Measurements from ENCODE around the gene SIGLEC15.
"Not testable (repeated sequence)": the region's sequence is repeated elsewhere in the genome, so short reads cannot be mapped to it uniquely, and the experiment has no call there.

The SIGLEC15 gene

GRCh38 chr18:45825258-45826044 lies at the start of gene SIGLEC15:
TSS of gene SIGLEC15 (plus strand) at chr18:45825675. CDS start at chr18:45825729, 54 bp downstream.
- no peak for DNase-seq (ENCODE audit: low read depth in 1 of 2, low spot score in 1 of 2)

- DNase-seq (ENCODE audit: low read depth in 1 of 2, low spot score in 1 of 2): no peak
Observed at GRCh38 chr18:45775743-45776142, 49.7 kb upstream of the SIGLEC15 start.

- DNase-seq (ENCODE audit: low read depth in 1 of 2, low spot score in 1 of 2): no peak
Observed at GRCh38 chr18:45777393-45777792, 48.1 kb upstream of the SIGLEC15 start.

GRCh38 chr18:45780568-45780967 lies 44.9 kb upstream of the SIGLEC15 start:
- DNase-seq (ENCODE audit: low read depth in 1 of 2, low spot score in 1 of 2): no peak

GRCh38 chr18:45782662-45783061 lies 42.8 kb upstream of the SIGLEC15 start:
- no peak for DNase-seq (ENCODE audit: low read depth in 1 of 2, low spot score in 1 of 2)

DNA sequence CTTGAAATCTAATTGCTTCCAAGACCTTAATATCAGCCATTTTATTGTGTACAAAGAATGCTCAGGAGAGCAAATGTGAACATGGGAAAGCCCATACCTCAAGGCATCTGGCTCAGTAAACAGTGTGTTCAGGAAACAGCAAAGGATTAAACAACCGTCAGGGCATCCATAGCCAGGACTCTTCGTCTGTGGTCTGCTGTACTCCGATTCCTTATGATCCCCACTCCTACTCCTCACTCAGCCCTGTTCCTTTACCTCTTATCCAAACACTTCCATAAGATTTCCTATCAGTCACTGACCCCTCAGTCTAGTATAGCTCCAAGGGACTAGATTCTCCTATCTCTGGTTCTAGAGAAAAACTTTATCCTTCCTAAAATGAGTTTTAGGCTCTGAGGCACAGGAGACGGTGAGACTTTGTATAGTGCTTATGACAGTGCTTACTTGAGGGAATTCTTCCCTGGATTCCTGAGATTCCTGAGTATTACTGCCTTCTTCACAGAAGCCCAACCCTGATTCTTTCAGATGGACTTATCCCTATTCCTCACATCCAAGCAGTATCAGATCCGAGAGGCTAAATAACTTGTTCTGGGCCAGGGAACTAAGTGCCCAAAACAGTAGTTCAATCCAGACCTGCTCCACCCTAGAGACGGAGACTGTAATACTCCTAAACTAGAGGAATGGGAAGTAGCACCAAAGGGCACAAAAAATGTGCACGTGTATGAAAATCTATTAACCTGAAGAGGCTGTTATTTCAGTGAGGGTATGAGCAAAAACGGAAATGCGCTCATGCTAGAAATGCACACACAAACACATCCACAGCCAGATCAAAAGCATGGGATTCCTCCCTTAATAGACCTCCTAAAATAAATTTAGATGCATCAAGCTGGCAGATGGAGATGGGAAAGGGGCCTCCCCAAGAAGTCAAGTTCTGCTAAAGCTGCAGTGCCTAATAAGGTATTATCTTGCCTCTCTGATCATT lies 42.1 kb upstream of the SIGLEC15 start:
- DNase-seq (ENCODE audit: low read depth in 1 of 2, low spot score in 1 of 2): no peak

DNA sequence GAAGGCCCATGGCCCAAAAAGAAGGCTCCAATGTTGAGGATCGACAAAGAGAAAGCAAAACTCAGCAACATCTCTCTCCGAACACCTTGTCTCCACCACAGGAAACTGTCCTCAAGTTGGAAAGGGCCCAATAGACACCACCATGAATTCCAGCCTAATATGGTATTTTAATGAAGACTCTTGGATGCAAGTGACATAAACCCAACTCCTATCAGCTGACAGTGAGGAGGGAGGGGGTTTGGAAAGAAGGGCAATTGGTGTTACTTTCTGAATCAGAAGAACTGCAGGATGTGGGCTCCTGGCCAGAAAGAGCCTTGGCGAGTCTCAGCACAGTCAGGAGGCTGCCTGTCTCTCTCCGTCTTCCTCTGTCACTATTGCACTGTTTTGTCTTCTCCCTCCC lies 40.3 kb upstream of the SIGLEC15 start:
- no peak for DNase-seq (ENCODE audit: low read depth in 1 of 2, low spot score in 1 of 2)

DNA sequence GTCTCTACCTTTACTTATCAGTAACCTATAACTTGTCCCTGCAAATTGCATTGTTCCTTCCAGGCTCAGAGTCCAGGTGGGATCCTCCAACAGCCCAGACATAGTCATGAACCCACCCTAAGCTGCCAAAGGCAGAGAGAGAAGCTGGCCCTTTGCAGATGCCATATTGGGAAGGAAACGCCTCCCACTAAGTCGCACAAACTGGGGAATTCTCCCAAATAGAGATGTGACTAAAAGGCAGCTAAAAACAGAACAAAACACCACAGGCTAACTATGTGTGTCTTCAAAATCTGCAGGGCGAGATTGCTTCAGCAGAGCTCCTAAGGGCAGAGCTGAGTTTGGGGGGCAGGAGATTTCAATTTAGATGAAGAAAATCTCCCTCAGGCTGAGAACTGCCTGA lies 38.5 kb upstream of the SIGLEC15 start:
- no peak for DNase-seq (ENCODE audit: low read depth in 1 of 2, low spot score in 1 of 2)

DNA sequence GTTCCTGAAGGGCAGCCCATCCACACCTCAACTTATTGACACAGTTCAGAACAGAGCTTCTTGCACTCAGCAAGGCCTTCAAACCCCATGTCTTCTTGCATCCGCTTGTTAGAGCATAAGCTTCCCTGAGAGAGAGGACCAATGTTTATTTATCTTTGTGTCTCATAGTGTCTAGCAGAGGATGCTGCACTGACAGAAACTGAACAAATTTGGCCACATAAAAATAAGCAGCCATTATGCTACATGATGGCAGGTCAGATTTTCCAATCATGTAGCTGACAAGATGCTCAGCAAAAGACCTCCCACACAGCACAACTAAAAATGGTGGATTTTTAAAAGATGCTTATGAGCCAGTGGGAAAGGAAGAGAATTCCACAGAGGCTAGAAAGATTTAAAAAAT lies 38.1 kb upstream of the SIGLEC15 start:
- DNase-seq (ENCODE audit: low read depth in 1 of 2, low spot score in 1 of 2): no peak

GRCh38 chr18:45788861-45789260 lies 36.6 kb upstream of the SIGLEC15 start:
- DNase-seq (ENCODE audit: low read depth in 1 of 2, low spot score in 1 of 2): no peak

DNA sequence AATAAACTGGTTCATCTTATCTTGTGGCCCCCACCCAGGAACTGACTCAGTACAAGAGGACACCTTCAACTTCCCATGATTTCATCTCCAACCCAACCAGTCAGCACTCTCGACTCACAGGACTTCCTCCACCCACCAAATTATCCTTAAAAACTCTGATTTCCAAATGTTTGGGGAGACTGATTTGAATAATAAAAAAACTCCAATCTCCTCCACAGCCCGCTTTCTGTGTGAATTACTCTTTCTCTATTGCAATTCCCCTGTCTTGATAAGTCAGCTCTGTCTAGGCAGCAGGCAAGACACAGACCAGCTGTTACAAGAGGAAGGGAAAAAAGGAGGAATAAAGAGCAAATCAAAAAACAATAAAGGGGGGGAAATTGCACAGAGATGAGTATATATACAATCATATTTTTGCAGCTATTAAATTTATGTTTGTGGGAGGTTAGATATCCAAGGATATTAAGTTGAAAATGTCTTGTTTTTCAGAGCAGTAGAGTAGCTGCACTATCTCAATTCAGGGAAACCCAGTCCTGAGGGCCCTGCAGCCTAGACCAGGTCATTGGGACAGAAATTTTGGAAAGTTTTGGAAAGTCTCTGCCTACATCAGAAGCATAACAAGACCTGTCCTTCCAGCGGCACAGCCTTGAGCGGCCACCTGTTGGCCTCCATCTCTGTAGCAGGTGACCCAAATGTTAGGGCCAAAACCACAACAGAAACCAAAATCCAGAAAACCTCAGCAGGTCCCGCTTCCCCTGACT lies 32.8 kb upstream of the SIGLEC15 start:
- DNase-seq (ENCODE audit: low read depth in 1 of 2, low spot score in 1 of 2): no peak

GRCh38 chr18:45793264-45793965 lies 32.1 kb upstream of the SIGLEC15 start:
- DNase-seq (ENCODE audit: low read depth in 1 of 2, low spot score in 1 of 2): no peak

DNA sequence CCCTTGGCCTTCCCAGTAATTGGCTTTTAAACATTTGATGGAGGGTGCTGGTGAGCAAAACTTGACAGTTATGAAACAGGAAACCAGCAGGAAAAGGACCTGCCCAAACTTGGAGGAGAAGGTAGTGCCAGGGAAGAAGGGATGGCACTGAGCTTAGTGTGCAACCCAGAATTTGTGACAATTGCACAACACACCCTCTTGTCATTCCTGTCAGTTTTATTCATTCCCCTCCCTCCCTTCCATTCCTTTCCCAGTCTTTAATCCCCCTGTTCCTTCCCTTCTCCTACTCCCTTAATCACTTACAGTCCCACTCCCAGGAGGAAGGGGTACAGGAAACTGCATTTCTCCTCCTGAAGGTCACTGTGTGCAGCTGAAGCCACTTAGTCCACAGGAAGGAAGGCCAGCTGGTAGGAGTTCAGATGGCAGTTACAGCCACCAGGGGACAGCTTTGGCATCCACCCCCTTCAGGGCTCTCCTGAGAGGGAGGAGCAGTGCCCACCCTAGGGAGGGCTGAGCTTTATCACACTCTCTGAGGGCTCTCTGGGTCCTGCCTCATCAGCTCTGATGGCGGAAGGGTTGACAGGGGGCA lies 24.0 kb upstream of the SIGLEC15 start:
- DNase-seq (ENCODE audit: low read depth in 1 of 2, low spot score in 1 of 2): no peak

- no peak for DNase-seq (ENCODE audit: low read depth in 1 of 2, low spot score in 1 of 2)
Observed at GRCh38 chr18:45802814-45803492, 22.5 kb upstream of the SIGLEC15 start.

- no peak for DNase-seq (ENCODE audit: low read depth in 1 of 2, low spot score in 1 of 2)
Observed at GRCh38 chr18:45805551-45805950, 19.9 kb upstream of the SIGLEC15 start.

- DNase-seq (ENCODE audit: low read depth in 1 of 2, low spot score in 1 of 2): no peak
Observed at GRCh38 chr18:45806226-45806625, 19.2 kb upstream of the SIGLEC15 start.

- DNase-seq (ENCODE audit: low read depth in 1 of 2, low spot score in 1 of 2): not testable (repeated sequence)
Observed at GRCh38 chr18:45807144-45807543, 18.3 kb upstream of the SIGLEC15 start.

DNA sequence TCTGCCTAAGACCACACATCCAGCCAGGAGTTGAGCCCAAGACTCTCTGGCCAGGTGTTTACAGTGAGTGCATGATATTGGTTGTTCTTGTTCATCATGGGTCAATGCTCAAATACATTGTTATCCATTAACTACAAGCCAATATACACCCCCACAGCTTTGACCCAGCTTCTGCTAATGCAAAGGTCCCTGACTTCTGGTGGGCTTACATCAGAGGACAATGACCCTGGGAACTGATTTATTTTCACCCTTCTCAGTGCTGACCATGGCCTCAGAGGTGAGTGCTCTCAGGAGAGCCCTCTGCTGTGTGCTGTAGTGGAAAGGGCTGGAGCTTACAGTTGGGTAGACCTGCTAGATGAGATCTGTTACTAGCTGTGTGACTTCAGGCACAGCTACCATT lies 10.7 kb upstream of the SIGLEC15 start:
- DNase-seq (ENCODE audit: low read depth in 1 of 2, low spot score in 1 of 2): not testable (repeated sequence)

DNA sequence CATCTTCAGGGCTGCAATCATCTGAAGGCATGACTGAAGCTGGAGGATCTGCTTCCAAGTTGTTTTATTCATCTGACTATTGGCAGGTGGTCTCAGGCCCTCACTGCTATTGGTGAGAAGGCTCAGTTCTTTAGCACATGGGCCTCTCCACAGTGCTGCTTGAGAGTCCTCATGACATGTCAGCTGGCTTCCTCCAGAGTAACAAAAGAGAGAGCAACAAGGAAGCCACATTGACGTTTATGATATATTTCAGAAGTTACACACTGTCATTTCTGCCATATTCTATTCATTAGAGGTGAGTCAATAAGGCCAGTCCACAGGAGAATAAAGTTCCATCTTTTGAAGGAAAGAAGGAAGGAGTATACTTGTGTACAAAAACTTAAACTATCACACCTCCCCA lies 7.9 kb upstream of the SIGLEC15 start:
- no peak for DNase-seq (ENCODE audit: low read depth in 1 of 2, low spot score in 1 of 2)

GRCh38 chr18:45818765-45819164 lies 6.7 kb upstream of the SIGLEC15 start:
- DNase-seq (ENCODE audit: low read depth in 1 of 2, low spot score in 1 of 2): not testable (repeated sequence)

All from stimulated activated CD4-positive, alpha-beta T cell treated with anti-CD3 and anti-CD28 coated beads, Interleukin-15, amount 100 ng/mL, for 1 hour (primary cell).